ENCODE results near the gene OTUD5.
"Not testable (repeated sequence)": the region's sequence is repeated elsewhere in the genome, so short reads cannot be mapped to it uniquely, and the experiment has no call there.

Gene OTUD5

DNA sequence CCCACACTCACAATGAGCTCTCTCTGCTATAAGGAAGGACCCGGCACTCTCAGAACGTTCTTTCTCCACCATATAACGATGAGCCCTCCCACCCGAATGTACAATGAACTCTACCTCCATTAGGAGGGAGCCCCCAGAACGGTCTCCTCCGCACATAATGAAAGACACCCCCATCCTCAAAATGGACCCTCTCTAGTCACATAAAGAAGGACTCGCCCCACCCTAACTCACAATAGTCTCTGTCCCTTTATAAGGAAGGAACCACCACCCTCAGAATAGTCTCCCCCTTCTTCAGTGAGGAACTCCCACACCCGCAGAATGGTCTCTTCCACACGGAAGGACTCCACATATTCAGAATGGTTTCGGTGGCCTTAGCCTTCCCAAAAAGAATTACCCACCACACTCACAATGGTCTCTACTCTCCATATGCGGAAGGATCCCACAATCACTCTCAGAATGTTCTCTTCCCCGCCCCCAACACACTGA lies 46.4 kb downstream of the OTUD5 start:
- no peak for DNase-seq

DNA sequence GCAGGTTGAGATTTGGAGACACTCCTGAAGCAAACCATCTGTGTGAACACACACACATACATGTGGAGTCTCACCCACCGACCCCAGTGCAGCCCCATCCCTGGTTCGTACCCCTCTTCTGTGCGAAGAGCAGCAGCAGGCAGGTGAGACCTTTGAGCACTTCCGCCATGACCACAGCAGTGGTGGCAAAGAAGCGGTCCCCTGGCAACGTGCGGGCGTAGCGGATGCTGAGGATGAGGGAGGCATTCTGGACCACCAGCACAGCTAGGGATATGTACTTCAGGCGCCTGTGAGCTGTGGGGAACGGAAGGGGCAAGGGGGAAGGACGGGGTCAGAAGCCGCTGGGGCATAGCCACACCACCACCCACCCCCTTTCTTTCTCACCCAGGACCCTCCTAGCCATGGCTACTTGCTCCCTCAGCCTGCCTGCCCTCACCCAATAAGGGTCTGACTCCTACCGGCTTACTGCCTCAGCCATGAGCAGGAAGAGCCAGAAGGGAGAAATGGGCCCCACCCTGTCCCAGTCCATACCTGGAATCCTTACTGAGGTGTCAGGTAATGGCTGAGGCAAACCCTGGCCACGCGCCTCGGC lies 47.6 kb downstream of the OTUD5 start:
- no peak for DNase-seq

DNA sequence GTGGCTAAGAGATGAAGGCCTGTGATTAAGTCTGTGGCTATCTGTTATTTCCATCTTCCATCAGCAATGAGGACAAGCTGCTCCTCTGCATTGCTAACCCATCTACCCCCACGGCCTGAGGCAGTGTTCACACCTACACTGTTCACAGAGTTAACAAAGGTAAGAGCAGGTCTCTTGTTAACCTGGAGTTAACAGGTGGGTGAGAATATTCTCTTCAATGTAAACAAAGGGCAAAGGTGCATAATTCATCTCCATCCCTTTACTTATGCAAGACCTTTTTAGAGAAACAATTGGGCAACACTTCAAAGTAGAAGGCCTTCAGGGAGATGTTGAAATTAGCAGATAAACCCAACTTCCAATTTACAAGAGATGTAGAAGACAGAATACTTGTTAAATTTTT lies 48.8 kb downstream of the OTUD5 start:
- no peak for DNase-seq

DNA sequence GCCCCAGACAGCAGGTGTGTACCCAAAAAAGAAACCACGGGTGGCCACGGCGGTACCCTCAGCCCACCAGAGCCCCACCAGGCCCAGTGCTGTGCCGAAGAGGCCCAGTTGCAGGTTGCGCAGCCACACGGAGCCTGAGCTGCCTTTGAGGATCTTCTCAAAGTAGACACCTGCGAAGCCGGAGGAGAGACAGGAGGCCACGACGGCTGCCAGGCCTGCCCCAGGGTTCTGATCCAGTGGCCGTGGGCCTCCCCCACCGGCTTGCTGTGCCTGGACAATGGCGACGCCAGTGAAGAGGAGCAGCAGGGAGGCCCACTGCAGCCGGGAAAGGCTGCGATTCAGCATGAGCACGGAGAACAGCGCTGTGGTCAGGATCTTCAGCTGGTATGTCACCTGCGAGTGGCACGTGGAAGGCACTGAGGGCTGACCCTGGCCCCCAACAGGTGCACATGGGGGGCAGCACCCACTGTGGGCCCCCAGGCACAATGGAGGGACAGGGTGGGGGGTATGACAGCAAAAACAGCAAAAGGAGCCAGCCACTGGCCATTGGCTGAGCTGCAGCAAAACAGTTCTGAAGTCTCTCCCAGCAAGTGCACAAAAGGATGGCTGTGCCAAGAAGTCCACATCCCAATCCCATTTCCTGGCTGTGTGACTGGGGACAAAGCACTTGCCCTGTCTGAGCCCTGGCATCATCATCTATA lies 52.2 kb downstream of the OTUD5 start:
- DNase-seq: no peak

DNA sequence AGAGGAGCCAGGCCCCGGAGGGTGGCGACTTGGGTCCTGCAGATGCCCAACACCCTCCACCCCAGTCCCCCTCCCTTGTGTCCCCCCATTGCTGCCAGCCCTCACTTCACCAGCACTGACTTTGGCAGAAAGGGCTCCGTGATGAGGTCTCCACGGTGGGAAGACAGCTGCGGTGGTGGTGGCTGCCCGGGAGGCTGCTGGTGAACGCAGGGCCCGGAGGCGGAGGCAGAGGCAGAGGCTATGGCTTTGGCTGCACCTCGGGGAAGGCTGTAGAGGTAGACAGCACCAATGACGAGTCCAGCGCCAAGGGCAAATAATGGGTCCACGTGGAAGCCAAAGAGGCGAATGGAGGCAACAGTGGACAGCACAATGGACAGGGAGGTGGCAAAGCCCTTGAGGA lies 52.8 kb downstream of the OTUD5 start:
- no peak for DNase-seq

DNA sequence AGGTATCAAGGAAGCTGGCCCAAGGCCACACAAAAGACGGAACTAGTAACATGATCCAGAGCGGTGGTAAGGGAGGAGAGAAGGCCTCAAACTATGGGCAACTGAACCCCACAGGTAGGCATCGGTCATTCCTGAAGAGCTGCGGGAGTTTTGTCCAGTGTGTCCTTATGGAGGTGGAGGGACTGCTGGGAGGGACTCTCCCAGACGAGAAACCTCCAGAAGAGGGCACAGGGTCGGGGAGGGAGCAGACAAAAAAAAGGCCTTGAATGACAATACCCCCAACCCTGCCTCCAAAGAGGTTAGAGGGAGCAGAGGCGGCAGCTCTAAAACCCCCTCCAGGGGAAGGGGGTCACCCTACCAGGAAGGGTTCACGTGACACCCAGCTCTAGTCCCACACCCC lies 53.2 kb downstream of the OTUD5 start:
- no peak for DNase-seq

DNA sequence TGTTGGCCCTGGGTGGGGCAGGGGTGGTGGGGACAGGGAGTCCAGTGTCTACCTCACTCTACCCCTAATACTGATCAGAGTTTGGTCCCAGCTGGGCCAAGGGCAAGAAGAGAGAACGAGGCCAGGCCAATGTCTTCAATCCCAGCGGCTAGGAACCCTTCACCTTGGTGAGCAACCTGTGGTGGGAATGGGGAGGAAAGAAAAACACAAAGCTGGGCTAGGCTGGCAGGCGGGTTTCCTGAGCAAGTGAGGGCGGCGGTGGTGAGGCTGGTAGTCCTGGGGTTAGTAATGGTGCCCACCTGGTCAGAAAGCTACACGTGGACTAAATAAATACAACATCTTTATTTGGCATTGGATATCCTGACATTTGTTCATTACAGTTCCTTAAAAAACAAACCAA lies 54.1 kb downstream of the OTUD5 start:
- no peak for DNase-seq

DNA sequence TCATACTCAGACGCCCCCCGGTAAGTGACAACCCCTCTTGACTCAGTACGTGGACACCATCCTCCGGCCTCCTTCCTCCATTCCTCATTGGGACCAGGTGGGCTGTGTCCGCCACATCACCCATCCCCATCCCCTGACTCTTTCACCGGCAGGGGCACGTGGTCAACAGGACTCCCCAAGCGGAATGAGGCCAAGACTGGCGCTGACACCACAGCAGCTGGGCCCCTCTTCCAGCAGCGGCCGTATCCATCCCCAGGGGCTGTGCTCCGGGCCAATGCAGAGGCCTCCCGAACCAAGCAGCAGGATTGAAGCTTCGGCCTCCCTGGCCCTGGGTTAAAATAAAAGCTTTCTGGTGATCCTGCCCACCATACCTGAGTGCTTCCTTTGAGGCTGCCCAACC lies 54.6 kb downstream of the OTUD5 start:
- no peak for DNase-seq

DNA sequence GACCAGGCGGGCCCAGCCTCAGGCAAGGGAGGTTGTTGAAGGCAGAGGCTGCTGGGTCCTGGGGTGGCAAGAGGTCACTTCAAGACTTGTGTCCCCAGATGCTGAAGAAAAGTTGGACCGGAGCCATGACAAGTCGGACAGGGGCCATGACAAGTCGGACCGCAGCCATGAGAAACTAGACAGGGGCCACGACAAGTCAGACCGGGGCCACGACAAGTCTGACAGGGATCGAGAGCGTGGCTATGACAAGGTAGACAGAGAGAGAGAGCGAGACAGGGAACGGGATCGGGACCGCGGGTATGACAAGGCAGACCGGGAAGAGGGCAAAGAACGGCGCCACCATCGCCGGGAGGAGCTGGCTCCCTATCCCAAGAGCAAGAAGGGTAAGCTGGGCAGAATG lies 55.3 kb downstream of the OTUD5 start:
- no peak for DNase-seq

DNA sequence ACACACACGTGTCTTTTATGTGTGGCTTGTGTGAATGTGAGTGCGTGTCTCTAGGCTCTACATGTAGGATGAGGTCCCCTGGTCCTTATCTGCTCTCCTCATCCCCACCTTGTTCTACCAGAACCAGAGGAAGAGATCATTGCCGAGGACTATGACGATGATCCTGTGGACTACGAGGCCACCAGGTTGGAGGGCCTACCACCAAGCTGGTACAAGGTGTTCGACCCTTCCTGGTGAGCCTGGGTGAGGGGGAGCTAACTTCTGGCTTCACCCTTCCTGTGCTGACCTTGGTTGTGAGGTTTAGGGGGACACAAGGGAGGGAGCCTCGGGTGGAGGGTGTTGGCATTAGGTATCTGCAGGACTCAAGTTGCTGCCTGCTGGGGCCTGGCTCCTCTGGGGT lies 56.3 kb downstream of the OTUD5 start:
- DNase-seq: no peak

DNA sequence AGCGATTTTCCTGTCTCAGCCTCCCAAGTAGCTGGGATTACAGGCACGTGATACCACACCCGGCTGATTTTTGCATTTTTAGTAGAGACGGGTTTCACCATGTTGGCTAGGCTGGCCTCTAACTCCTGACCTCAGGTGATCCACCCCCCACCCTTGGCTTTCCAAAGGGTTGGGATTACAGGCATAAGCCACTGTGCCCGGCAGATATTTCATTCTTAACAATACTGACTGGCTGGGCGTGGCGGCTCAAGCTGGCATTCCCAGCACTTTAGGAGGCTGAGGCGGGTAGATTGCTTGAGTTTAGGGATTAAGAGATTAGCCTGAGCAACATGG lies 58.4 kb downstream of the OTUD5 start:
- no peak for DNase-seq

DNA sequence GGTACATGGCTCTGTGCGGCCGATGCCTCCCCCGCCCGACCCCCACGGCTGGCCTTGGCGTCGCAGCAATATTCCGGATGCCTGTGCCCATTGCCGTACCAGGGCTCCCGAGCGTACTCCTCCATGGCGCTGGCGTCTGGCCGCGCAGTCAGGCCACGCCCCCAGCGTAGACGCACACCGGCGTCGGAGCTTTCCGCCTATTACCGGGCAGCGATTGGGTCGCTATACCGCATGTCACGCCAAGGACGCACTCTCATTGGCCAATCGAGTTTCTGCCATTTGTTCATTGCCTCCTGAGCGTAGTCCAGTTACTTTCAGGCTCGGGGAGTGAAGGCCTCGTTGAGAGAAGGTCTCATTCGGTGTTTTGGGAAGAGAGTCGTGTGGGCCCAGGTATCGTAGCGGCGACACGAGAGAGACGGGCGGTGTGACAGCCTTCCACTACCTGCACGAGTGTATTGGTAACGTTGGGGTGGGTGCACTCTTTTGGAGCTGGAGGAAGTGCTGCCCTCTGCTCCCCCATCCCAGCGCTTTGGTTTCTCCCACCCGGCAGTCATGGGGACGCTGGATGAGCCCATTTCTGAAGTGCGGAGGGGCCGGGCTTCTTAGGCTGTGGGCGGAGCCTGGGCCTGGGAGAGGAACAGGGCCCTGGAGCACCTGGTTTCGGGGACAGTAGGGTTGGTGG lies 59.6 kb downstream of the OTUD5 start, which contains the start of the genes PQBP1 and TIMM17B:
TSS of gene PQBP1 (plus strand) at position 306 of the 682 bp plus-strand sequence. CDS start 580 bp downstream, outside the sequence.
TSS of gene TIMM17B (minus strand) at position 144 of the 682 bp plus-strand sequence. CDS start at position 125, 19 bp downstream.
- peak; percentile 85 for DNase-seq

DNA sequence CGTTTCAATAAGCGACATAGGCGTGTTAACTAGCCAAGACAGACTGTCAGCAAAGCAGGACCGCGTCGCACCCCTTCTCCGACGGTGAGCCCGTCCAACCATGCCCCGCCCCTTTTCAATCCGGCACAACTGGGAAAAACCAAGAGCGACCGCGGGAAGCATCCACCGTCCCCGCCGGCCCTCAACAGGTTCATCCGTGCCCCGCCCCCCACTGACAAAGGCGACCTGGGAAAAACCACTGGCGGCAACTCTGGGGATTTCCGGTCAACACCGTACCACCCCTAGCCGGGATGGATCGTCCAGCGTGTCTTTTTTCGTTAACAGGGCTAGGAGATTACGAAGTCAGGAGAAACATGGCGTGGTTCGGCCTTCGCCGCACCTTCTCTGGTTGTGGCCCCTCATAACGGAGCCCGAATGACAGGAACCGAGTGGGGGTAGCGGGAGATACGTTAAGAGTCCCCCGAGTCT lies 60.2 kb downstream of the OTUD5 start:
- peak; percentile 65 for DNase-seq

DNA sequence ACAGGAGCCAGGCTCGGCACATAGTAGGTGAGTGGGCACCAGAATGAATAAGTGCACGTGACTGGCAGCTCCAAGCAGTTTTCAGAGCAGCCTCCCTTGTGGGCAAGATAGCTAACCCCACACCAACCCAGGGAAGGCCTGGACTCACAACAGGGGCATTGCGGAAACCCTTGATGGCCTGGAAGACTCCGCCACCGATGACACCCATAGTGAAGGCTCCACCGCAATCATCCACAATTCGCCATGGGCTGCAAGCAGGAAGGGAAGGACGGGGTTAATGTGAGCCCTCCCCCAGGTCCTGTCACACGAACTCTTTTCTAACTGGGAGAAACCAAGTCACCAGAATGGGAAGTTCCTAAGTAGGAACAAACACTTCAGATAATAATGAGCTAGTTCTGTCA lies 60.8 kb downstream of the OTUD5 start:
- no peak for DNase-seq

DNA sequence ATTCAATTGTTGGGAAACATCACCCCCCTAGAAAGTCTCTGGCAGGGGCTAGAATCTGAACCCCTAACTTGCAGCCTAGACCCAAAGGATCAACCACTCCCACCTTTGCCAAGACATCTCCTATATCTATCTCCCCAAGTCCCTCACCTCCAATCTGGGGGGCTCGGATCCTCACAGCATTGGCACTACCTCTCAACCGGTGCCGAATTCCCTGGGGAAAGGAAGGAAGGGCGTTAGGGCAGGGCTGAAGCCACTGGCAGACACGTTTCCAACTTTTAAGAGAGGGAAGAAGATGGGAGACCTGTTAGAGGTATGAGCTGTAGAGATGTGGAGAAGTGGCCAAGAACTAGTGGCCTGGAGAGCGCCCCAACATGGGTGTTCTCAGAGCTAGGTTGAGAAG lies 62.5 kb downstream of the OTUD5 start:
- DNase-seq: no peak

DNA sequence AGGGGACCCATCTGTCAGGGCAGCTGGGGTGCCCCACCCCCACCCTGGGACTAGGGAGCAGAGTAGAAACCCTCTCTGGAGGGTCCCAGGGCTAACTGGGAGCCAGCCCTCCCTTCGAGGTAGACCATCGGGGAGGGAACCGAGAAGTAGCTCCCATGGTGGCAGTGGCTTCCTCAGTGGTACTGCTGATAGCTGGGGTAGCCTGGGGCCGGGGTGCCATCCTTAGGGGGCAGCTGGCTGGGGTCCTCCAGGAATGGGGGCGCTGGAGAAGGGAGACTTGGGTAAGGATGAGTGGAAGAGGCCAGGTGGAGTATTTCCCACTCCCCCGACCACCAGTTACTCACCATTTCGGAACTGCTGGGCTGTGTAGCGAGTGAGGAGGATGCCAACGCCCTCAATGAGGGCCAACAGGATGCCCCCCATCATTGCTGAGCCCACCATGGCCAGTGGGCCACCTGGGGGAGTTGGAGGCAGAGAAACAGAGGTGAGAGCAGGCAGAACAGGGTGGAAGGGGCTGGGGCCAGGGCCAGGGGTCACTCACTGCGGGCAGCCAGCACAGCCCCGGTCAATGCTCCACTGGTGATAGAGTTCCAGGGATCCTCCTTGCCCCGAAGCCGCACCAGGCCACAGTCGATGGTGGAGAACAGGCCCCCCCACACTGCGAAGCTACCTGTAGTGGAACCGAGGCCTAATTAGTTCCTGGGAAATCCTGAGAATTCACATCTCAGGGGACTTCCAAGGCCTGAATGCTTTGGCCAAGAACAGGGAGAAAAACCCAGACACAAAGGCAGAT lies 63.7 kb downstream of the OTUD5 start:
- no peak for DNase-seq

DNA sequence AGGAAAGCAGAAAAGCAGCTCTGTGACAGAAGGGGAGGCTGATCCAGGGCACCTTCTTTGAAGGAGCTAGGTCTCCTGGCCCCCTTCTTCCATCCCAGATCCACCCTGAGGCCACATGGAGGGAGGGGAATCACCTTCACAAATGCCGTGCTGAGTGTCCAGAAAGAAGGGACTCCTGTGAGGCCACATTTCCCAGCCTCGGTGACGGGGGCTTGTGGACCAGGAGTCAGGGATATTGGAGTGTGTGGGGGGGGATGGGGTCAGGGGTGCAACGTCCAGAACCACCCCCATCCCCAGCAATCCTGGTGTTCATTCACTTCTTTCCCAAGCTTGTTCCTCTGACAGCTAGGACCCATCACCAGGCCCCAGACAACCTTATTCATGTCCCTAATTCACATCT lies 64.5 kb downstream of the OTUD5 start:
- DNase-seq: no peak

DNA sequence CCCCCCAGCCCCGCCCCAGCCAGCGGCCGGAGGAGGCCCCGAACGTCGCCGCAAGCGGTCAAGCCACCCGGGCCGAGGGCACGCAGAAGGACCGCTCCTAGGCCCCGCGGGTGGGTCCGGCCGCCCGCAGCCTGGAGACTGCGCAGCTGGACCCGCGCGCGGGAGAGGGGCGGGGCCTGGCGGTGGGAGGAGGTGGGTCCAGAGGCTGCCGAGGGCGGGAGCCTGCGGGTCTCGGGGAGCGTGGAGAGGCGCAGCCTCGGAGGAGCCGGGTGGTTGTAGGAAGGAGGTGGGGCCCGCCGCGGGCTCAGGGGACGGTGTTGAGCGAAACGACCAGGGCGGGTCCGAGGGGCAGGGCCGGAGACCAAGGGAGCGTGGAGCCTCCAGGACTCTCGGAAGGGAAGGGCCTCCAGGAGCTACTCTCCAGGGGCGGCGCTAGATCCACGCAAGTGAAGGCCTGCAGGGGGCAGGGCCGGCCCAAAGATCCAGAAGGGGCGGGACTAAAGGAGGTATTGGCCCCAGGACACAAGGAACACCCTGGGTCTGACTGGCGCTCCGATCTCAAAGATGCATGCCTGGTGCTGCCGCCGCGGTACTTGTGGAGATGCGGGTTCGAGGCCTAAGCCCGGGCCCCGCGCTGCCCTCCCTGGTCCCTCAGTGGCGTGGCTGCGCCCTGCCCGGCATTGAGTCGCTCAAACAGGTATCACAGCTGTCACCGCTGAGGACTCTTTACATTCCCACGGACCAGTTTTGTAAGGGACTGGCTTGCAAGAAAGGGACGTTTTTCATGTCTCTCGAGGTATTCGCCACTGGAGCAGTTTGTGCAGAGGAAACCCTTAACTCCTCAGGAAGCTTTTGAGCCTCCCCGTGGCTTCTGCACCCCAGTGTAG lies 65.8 kb downstream of the OTUD5 start:
- DNase-seq: peak; percentile 80

DNA sequence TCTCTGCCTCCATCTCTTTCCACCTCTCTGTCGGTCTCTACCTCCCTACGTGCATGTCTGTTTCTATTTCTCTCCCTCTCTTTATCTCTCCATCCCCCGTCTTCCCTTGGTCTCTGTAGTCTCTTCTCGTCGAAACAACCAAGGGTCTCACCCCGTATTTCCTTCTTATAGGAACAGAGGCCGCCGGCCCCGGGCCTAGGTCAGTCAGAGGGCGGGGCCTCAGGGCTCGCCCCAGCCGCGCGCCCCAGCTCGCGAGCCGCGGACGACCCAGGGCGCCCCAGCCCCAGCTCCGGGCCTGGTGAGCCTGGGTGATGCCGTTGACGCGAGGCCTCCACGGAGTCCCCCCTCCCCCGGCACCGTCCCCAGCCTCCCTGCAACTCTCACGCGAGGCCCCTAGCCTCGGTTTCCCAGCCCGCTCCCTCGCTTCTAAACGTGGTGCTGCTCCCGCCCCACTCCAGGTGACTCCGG lies 66.4 kb downstream of the OTUD5 start:
- DNase-seq: no peak

DNA sequence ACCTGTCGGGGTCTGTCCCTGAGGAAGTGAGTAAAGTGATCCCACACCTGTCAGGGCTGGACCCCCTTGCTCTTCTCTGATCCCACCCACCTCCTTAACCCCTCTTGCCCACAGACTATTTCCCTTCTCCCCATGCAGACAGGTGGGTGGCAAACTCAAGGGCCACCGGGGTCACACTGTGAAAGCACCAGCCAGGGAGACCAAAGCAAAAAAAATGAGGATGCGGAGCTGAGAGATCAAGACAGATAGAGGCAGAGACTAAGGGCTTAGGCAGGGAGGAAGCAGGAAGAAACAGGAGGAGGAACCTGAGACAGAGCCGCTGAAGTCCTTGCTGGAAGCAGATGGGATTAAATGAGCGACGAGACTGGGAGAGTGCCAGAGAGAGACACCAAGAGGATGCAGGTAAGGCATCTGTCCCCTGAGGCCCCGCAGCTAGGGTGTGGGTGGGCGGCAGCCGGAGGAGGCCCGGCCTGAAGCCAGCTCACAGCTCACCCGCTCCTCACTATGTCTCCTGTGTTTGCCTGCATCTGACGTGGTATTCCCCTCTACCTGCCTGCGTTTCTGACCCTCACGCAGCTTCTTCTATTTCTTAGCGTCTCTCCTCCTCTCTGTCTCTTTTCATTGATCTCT lies 67.0 kb downstream of the OTUD5 start:
- DNase-seq: no peak

DNA sequence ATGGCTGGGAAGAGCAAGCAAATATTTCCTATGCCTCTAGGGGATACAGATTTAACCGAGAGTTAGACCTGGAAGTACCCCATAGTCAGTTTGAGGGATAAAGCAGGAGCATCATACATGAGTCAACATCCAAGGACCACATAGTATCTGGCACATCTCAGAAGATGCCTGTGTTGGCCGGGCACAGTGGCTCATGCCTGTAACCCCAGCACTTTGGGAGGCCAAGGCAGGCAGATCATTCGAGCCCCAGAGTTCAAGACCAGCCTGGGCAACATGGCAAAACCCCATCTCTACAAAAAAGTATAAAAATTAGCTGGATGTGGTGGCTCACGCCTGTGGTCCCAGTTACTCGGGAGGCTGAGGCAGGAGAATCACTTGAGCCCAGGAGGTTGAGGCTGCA lies 70.8 kb downstream of the OTUD5 start:
- not testable (repeated sequence) for DNase-seq

DNA sequence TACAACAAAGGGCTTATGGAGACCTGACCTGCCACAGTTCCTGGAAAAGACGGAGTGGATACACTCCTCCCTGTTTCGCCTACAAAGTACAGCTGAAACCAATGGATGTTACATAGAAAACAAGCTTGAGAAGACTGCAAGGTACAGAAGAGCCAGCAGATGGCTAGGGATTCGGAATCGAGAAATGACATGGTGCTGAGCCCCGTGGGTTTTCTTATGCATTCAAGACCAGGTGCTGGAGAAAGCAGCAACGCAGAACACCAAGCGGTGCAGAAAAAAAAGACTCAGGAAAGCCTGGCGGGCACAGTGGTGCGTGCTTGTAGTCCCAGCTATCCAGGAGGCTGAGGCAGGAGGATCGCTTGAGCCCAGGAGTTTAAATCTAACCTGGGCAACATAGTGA lies 73.7 kb downstream of the OTUD5 start:
- DNase-seq: no peak
